NCI-H526 treated with DMSO at 0.1 percent for 48 hours (cell line): ENCODE measurements around the gene CACNA1C.

Source experiments
- DNase-seq: peaks from one replicate; lab custom pipeline; 2025; lab: John Stamatoyannopoulos, UW

The CACNA1C gene

DNA sequence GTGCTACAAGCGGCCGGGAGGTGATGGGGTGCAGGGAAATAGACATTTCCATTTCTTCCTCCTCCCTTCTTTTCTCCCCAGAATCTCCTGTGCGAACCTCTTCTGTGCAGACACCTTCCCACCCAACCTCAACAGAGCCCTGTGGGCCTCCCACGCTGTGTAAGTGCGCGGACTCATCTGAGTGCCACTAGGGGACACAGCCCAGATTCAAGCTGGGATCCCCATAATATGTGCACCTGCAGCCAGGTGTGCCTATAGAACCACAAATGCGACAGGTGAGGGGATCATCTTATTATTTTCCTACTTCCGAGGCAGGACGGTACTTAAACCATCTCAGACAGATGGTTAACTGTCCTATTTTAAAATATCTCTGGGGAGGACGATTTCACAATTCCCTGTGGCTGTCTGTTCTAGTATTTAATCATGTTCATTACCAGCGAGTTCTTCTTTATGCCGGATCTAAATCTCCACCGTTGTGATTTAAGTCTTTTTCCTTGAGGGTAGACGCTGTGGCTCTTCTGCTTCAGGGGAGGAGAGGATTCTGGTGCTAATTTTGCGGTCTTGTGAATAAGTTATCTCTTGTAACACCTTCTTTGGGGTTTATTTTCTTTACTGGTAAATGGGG is 17.2 kb upstream of the CACNA1C start:
- DNase-seq = peak; percentile 28

DNA sequence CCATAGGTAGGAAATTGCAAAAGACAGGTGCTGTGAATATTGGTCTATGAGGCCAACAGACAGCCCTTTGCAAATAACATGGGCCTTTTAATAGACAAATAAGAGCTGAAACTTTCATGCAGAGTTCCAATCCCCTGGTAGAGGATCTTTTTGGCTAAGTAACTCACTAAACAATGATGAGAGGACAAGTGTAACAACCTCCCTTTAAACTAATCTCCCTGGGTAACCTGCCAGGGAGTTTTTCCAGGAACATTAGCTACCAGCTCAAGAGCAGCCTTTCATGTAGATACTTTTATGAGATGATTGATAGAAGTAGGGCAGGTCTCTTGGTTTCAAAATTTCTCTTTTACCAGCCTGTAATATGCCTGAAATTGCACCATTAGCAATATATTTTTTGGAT is 13.8 kb upstream of the CACNA1C start:
- DNase-seq = no peak

DNA sequence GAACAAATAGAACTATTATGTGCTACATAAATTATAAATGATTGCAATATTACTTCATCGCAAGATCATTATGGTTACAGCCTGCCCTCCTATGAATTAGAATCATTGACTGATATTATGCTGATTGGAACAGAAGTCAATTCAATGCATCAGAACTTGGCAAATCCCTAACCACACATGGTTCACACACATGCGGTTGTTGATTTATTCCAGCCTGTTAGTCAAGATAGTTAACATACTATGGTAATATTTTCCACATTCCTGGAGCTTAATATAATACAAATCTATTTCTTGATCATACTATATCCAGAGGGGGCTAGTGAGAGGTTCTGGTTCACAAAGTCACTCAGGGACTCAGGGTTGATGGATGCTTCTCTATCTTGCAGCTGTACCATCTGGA is 9.7 kb upstream of the CACNA1C start:
- DNase-seq = no peak

DNA sequence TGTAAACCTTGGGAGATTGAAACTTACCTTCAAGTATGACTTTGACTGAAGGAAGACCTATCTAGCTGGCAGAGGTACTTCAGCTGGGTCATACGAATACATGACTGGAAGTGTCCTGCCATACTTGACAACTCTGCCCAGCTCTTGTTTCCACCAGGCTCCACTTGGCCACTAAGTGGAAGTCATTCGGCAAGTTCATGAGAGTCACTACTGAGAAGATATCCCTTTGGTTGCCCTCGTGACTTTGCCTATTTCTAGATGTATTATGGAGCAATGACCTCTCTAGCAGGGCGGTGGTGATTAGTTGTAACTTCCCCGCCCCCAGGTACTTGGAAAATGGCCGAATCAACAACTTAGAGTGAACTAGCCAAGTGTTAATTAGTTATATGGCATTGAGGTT is 8.6 kb upstream of the CACNA1C start:
- no peak for DNase-seq

DNA sequence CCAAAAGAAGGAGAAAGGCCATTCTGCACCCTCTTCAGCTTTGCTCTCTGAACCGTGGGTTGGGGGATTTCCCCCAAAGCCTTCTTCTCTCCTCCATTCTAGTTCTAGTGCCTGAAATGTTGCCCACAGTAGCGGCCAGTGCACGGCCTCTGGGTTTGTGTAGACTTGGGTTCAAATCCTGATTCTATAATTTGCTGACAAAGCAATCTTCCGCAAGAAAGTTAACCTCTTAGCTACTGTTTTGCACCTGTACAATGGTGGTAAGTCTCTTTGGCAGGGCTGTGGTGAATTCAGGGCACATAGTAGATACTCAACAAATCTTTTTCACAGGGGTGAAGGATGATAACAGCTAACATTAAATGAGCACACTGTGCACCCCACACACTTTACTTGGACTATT is 5.8 kb upstream of the CACNA1C start:
- DNase-seq = no peak

DNA sequence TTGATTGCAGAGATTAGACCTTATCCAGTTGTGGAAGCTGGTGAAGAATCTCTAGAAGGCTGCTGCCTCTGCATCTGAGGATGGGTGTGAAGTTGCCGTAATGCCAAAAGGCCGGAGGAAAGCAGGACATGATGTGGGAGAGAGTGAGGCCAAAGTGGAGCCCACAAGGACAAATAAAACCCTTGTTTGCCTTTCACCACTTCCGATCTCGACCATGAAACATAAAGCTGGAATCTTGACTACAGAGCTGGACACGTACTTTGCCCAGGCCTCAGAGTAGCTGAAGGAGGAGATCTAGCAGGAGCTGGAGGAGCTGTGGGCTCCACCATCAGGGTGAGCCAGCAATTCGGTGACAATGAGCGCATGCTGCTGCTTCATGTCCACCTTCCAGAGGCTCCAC is 5.0 kb upstream of the CACNA1C start:
- DNase-seq = no peak

DNA sequence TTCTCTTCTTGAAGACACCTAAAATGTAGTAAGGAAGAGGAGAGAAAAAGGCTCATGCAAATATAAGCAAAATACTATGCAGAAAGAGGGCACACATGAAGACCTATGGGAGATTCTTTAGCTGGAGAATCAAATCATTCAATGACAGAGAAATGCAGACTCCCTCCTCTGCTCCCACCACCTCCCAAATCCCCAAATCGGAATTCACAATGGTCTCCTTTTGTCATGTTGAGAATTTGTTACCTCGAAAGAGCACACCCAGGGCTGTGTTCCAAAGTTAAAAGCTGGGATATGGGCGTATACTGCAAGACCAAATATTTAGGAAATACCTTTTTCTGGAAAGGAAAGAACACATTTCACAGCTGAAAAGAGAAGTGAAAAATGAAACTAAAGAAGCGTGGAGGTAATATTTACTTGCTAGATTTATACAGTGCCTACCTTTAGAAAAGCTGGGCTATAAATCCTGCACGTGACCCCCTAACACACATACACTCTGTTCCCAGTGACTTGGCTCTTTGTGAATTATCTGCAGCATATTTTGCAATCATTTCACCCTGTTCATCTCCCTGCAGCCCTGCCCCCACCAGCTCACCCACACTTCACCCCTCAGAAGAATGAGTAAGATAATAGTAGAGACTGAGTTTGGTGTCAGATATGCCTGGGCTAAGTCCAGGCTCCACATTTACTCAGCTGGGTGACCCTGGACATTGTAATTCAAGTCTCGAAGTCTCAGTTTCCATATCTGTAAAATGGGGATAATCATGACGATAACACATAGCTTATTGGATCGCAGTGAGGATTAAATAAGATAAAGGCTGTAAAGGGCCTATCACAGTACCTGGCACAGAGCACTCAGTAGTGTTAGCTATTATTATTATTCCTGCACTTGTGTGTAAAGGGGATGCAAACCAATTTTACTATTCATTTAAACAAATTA is 2.9 kb upstream of the CACNA1C start:
- peak; percentile 11 for DNase-seq

DNA sequence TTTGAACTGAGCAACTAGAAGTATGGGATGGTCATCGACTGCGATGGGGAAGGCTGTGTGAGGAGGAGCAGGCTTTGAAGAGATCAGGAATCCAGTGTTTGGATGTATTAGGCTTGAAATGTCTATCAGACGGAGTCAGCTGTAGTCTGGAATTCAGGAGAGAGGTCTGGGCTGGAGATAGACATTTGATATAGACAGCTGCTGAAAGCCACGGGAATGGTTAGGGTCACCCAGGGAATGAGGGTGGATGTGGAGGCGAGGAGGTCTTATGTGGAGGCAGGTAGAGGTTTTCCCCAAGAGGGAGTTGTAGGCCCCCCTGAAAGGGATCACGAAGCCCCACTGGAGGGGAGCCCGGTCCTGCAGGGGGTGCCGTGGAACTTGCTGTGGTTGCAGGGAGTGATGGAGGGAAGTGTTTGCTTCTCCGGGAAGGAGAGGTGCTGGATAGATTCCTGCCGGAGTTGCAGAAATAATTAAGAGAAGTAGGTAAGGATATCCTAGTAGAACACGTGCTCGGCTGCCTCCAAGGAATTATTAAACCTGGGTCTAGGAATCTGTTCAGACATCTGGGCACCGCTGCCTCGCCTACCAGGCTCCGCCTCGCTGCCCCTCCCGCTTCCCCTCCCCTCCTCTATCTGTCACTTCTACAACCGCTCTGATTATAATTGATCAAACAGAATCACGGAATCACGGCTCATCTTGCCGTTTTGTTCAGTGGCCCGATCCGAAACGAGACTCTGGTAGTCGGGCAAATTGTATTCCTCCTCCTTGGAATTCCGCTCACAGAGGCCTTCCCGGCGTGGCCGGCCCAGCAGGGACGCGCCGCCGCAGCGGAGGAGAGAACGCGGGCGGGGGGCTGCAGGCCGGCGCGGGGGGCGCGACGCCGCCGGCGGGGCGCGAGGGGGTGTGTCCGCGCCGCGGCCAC is 826 bp upstream of the CACNA1C start:
- no peak for DNase-seq

DNA sequence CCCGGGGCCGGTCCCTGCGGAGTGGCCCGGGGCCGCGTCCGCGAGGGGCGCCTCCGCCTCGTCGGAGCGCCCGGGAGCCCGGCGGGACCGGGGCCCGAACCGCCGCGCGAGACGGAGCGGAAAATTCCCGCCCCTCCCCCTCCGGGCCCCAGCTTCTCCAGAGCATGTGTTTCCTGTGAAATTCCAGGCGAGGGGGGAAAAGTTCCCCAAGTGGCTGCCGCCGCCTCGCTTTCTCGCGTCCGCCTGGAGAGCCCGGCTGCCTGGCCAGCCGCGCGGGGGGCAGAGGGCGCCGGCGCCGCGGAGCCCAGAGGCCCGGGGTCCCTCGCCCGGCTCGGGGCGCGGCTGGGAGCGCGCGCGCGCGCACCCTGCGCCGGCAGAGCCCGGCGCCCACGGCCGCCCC is 904 bp downstream of the CACNA1C start:
- DNase-seq = no peak

DNA sequence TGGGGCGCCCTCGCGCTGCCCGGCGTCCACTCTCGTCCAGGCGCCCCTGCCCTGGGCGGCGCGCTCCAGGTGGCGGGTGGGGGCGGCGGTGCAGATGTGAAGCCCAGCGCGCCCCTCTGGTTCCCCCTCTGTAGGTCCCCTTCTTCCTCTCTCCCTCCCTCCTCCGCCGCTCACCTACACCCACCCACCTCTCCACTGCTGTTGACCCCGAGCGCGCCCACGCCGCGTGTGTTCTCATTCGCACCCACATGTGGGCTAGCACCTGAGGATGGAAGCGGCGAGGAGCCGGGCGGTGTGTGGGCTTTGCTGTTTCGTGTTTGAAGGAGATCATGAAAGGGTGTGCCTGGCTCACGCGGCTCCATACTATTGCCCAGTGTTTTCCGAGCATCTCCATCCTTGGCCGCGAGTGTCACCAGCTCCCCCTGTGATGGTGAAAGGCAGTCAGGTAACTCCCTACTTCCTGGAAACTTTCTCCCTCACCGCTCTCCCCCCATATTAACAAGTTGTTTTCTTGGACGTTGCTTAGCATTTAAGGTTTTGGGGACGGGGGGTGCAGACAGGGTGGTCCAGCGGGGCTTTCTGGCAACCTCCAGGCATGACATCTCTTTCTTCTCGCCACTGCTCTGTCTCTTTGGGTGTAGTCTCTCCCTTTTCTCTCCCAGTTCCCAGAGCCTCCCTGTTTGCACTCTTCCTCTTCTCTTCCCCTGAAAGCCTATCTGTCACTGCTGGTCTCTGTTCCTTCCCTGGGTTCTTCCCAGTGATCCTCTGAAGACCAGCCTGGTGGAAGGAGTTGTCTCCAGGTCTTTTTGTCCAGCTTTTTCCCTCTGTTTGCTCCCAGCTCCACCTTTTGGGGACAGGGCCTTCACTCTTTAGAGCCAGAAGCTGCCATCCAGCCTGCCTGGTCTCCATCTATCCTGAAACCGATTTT is 1.6 kb downstream of the CACNA1C start:
- peak; percentile 28 for DNase-seq

DNA sequence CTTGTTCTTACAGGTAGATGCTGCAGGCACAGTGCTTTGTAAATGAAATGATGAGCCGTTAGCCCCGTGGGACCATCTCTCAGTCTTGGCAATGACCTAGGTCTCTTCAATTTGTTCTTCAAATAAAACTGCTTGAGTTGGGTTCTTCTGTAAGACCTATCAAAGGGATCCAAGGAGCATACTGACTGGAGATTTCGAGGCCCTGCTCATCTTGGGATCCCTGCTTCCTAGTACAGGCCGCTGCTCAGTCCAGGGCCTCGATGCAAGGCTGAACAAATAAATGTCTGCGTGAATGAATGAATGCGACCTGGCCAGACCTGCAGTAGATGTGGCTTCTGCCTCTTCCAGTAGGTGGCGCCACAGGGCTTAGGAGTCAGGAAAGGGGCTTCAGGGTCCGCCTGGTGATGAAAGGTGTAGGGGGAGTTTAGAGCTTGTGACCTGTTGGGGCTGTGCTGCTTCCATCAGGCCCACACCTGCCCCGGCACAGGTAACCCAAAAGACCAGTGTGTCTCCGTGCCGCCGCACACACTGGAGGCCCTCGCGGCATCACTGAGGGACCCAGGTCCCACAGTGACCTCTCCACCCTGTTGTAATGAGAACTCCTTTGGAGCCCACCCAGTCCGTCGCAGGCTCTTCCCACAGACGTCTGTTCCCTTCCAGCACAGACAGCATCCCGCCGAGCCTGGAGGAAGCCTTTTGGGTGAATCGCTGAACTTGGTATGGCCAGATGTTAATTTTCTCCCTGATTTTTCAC is 4.4 kb downstream of the CACNA1C start:
- peak; percentile 48 for DNase-seq

DNA sequence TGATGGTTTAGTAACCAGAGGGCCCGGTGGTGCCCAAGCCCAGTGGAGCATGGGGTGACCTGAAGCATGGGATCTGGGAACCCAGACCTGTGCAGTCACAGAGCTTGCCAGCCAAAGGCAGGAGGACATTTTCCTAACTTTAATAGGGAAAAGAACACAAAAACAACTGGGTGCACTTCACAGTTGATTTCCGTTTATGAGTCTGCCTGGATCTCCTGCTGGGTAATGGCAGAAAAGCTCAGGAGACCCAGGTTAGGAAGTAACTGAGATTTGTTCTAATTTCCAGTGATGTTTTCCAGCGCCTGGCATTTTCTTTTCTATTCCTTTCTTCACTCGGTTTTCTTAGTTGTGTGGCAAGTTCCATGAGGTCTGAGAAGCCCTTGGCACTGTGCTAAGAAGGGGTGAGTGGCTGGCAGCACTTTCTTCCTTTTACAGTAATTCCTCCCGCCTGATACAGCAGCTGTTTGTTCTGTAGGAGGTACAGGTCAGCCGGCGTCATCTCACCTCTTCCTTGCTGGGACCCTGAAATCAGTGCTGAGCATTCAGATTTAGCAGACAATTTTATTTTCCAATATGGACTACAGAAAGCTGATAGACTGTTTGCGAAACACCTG is 5.1 kb downstream of the CACNA1C start:
- DNase-seq = no peak

DNA sequence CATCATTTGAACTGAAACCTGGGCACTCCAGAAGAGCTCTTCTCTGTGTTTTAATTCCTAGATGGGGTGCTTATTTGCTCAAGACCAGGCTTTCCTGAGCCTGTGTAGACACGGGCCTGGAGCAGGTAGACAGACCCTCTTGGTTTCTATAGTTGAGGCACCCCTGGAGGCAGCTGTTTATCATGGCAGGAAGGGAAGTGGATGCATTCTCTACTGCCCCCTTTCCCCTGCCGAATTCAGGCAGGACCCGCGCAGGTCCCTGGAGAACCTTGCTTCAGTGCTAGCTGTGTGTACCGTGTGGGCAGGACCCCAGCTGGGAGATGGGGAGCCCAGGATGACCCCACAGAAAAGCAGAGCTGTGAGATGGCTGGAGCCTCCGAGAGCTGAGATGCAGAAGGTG is 6.0 kb downstream of the CACNA1C start:
- no peak for DNase-seq

DNA sequence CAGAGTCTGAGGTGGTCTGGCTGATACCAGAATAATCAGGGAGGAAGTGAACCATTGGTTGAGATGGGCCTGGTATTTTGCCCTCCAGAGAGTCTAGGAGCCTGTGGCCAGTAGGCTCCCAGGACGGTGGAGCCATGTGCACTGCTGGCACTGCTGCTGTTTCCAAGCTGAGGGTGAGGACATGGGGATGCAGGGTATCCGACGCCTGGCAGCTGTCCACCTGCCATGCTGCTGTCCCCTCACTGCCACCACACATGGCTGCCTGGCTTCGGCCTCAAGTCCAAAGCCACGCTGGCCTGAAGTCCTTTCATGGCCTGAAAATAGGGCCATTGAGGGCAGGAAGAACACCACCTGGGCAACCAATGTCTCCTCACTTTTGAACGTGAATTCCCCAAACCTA is 8.6 kb downstream of the CACNA1C start:
- no peak for DNase-seq

DNA sequence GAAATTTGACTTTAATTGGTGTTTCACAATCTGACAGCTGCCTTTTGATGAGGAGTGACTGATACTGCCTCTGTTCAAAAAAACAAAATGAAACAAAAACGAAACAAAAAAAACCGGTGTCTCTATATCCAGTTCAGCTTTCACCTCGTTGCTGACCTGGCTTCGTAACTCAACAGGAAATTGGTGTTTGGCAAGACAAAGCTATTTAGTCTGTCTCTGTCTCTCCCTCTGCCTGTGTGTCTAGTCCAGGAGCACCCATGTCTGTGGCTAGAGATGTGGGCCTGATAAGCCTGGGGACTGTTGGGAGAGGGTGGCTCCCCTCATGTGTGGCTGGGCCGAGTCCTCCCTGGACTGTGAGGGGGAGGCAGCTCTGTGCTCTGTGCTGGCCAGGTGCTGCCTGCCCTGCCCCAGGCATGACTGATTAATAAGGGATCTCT is 11.3 kb downstream of the CACNA1C start:
- DNase-seq = peak; percentile 51

DNA sequence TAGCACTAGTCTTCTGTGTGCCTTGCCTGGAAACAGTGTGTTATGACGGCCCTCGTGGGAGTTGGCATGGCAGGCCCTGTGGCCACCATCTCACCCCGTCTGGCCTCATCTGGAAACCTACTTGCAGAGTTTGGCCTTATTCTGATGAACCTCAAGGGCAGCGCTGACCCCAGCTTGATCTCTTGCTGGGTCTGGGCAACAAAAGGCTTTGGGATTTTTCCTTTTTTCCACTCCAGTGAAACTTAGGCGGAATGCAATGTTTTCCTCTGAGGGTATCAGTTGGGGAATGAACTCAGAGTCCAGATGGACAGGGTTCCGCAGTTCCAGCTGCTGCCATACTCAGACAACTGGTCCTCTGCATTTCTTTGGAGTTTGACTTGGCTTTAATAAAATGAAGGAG is 15.9 kb downstream of the CACNA1C start:
- no peak for DNase-seq

DNA sequence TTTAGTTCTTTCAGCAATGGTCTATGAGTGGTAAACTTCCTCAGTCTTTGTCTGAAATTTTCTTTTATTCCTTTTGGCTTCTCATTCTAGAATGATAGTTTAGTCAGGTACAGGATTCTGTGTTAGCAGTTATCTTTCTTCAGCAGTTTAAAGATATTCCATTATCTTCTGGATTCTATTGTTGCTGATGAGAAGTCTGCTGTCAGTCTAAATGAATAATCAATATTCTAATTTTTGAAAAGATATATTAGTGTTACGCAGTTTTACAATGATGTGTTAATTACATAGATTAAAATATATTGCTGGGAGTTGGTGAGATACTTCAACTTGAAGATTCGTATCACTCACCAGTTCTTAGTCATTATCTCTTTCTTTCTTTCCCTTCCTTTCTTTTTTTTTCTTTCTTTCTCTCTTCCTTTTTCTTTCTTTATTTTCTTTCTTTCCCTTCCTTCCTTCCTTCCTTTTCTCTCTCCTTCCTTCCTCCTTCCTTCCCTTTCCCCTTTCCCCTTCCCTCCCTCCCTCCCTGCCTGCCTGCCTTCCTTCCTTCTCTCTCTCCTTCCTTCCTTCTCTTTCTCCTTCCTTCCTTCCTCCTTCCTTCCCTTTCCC is 17.8 kb downstream of the CACNA1C start:
- DNase-seq = no peak

DNA sequence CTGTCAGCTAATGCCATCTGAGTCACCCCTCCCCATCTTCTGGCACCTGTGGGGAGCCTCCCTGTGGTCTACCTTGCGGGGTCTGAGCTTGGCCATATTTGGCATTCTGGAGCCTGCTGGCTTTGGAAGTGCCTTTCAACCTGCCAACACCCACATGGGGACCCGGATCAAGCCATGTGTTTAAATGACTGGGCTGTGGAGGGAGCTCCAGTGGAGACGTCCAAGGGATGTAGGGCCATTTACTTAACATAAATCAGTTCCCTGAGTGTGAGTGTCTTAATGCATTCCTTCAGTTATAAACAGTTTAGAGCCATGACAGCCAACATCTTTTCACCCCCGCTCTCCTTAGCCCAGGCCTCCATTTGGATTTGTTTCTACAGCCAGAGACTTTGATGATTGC is 22.0 kb downstream of the CACNA1C start:
- no peak for DNase-seq

DNA sequence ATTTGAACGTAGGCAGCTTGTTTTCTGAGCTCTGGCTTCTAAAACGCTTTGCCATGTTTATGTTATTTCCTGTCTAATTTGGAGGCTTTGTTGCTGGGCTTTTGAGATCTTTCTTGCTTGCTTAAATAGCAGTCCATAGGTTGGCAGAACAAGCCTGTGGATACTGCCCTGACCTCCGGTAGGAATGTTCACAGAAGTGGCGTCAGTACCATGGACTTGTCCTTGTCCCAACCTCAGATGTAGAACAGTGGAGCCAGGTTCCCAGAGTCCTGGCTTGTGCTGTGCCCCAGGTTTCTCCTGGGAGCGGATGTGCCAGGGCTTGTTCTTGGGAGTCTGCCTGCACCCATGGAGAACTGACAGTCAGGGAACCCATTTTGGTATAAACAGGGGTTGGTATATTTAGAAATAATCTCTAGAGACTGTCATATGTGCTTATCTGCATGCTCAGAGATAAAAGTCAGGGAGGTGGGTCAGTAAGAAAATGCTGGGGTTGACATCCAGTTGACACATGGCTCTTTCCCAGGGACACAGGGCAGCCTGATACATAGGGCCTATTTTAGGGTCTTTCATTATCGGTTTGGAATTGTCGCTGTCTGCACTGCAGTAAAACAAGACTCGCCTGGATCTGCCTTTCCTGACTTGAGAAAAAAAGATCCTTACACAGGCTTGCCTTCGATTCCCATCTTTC is 22.9 kb downstream of the CACNA1C start:
- no peak for DNase-seq
